H1 (cell line): ENCODE measurements around the gene PRUNE1. TPM values are rescaled to one million over a fixed set of nuclear protein-coding genes. Genes with fewer than 3 reads are reported as not detected.

Source experiments
- CHD7 ChIP-seq: fragments of 300-600 bp; sonication (generic); IDR thresholded peaks from 2 replicates; pipeline ENCODE4 v1.7.1; 2012; ENCODE audit warnings: low read length, moderate library complexity, mild to moderate bottlenecking, inconsistent platforms; ENCODE audit not compliant: insufficient replicate concordance
- polyA plus RNA-seq, 7 experiments: library from polyadenylated mRNA; depleted of rRNA in 3 of 7; stranded (reverse) in 5 of 7; unstranded in 2 of 7; fragments of >200 nt in 5 of 7; fragments of 200-250 nt in 2 of 7; gene quantifications; 1 replicate in 5 of 7; 2 replicates in 1 of 7; 4 replicates in 1 of 7; pipeline versions ENCODE4 v1.2.1 to v1.2.3, GENCODE V29; 2011 to 2013; ENCODE audit warnings: missing spikeins in 2 of 7, mixed read lengths in 2 of 7
- total RNA-seq: library from RNA; stranded (reverse); fragmentation: NEBNext Ultra II Directional; extraction: Animal tissue kit (Norgen Biotek cat#: 25700); gene quantifications from 2 replicates; pipeline ENCODE4 v1.2.1, GENCODE V29; 2021

The PRUNE1 gene
- total and polyA plus RNA-seq, 2 of the 8 experiments (the other 6 are each of a cell fraction or from before 2014, with no cell fraction given), result 32.8 to 54.2 TPM

GRCh38 chr1:150995896-150996295, 12.4 kb upstream of the PRUNE1 start (continued):
- TF ChIP-seq CHD7, result no peak
- TF ChIP-seq, all 59 proteins: peak for 2
